ENCODE data around the gene FGF7.
"Not testable (repeated sequence)": the region's sequence is repeated elsewhere in the genome, so short reads cannot be mapped to it uniquely, and the experiment has no call there.

FGF7 gene

DNA sequence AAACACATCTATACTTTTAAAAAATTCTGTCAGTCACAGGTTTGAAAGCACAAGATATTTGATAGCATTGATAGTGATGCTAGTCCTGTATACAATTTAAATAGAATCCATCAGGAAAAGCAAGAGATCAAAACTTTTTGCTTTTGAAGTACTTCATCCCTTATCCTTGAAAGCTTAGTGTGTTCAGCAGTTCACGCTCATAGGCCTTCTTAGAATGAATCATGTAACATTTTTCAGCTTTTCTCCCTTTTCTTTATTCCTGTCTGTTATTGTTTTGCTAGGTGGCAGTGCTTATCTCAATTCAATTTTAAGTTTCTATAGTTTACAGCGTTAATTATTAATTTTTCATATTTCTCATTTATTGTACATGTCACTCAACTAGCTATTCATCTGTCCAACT is 69.1 kb downstream of the FGF7 start:
- in situ Hi-C loops (cut with HindIII; ENCODE audit: low sequenced_read_pairs) = no loop called here

DNA sequence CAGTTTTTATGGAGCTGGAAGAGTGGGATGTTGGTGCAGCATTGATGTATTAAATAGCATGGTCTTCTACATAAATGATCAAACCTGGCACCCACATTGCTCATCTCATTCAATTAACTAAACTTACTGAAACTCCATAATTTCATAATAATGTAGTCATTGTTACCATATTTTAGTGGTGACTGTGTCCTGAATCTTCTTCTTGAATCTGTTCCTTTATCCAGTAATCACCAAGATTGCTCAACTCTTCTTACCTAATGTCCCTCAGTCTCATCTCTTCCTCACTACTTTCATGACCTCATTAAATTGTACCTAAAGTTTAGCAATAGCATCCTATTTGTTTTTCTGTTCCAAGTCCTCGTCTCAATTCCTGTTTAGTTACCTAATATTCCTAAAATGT is 69.8 kb downstream of the FGF7 start:
- in situ Hi-C loops (cut with HindIII; ENCODE audit: low sequenced_read_pairs) = no loop called here

DNA sequence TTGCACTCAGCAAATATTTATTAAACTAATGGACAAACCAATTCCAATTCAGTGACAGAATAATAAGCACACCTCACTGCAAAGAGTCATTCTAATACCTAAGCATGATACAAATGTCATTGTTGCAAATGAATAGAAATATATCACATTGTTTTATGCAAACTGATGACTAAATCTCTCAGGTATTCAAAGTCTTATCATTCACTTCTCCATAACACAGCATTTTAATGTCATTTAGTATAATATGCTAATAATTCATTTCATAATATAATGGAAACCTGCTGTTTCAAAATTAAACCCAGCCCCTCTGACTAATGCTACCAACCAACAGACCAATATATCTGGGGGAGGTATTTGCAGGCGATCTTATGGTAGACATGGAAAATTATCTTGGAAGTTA is 71.8 kb downstream of the FGF7 start:
- in situ Hi-C loops (cut with HindIII; ENCODE audit: low sequenced_read_pairs) = no loop called here

DNA sequence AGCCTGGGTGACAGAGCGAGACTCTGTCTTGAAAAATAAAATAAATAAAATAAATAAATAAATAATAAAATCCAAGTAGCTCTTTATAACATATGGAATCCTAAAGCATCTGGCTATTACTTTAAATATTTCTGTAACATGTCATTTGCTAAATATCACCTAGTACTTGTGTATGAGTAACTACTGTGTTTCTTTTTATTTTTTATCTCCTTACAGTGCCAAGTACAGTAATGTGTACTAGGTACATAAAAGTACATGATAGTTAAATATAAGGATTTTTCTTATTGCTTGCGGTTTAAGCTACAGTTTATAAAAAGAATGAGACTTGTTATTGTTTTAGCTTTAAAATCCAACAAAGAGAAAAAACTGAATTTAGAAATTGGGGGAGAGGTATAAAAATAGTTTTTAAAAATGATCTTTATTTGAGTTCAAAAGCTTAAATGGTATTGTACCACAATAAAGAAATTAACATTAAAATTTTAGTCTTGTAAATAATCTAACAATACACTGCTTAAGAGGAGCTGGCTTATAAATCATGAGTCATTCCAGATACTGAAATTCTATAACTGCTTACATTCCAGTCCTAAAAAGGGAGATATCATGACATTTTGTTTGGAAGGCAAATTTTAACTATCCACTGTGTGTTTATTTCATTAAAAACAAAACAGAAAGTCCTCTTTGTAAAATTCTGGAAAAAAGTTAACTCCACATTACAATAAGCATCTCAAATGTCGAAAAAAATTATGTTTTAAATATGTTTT is 73.1 kb downstream of the FGF7 start:
- in situ Hi-C loops (cut with HindIII; ENCODE audit: low sequenced_read_pairs) = no loop called here

DNA sequence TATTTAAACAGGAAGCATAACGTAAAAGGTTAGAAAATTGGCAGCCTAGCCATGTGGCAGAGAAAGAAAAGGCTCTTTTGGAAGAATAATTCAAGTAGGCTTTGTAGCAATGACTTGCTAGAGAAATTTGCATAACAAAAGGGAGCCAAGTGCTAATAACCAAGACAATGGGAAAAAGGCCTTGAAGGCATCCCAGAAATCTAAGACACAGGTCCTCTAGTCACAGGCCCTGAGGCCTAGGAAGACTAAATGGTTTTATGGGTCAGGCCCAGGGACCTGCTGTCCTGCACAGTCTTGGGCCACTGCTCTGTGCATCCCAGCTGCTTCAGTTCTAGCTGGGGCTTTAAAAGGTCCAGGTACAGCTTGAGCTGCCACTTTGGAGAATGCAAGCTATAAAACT is 78.5 kb downstream of the FGF7 start:
- in situ Hi-C loops (cut with HindIII; ENCODE audit: low sequenced_read_pairs) = no loop called here

DNA sequence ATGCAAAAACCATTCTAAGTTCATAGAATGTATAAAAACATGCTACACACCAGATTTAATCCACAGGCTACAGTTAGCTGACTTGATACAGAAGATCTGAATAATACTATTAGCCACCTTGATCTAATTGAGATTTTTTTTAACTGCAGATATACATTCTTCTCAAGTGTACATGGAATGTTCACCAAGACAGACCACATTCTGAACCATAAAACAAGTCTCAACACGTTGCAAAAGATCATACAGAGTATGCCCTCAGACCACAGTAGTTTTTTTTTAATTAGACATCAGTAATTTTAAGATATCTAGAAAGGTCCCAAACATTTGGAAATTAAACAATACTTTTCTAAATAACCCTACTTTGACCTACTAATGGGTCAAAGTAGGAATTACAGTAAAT is 83.3 kb downstream of the FGF7 start:
- in situ Hi-C loops (cut with HindIII; ENCODE audit: low sequenced_read_pairs) = no loop called here

DNA sequence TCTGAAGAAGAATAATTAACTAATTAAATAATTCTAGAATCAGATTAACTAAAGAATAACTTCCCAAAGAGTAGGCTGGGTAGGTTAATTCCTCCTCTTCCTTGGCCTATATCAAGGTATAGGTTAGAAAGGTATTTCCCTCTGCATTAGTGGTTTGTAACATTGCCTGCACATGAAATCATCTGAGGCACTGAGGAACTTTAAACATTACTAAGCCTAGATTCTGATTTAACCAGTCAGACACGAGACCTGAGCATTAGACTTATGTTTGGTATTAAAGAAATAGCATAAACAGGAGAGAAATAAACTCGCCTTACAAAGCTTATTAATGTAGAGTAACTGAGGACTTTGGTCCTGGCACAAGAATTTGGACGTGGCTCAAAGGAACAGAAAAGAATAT is 84.2 kb downstream of the FGF7 start:
- in situ Hi-C loops (cut with HindIII; ENCODE audit: low sequenced_read_pairs) = no loop called here

DNA sequence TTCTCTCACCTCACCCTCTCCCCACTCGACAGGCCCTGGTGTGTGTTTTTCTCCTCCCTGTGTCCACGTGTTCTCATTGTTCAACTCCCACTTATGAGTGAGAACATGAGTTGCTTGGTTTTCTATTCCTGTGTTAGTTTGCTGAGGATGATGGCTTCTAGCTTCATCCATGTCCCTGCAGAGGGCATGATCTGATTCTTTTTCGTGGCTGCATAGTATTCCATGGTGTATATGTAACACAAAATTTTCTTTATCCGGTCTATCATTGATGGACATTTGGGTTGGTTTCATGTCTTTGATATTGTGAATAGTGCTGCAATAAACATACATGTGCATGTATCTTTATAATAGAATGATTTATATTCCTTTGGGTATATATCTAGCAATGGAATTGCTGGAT is 89.7 kb downstream of the FGF7 start:
- in situ Hi-C loops (cut with HindIII; ENCODE audit: low sequenced_read_pairs) = not testable (repeated sequence)

DNA sequence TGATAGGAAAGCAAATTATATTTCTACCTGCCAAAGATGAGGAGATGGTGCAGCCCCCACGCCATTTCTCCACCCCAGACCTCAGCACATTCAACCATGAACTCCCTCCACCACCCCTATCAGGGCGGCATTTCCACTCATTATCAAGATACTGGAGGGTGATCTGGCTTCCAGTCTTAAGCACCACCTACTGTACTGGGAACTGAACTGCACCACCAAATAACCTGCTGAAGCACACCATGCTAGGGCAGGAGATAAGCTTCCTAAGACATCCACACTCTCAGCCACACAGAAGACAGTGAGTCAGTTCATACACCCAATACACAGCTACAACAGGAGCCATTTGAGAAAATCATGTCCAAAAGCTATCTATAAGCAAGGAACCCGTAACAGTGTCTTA is 98.8 kb downstream of the FGF7 start:
- in situ Hi-C loops (cut with HindIII; ENCODE audit: low sequenced_read_pairs) = no loop called here

DNA sequence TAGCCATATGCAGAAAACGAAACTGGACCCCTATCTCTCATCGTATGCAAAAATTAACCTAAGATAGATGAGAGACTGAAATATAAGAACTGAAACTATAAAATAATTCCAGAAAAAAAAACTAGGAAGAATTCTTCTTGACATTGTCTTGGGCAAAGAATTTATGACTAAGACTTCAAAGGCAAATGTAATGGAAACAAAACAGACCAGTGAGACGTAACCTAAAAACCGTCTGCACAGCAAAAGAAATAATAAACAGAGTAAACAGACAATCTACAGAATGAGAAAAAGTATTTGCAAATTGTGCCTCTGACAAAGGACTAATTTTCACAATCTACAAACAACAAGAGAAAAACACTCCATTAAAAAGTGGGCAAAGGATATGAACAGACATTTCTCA is 105.2 kb downstream of the FGF7 start:
- in situ Hi-C loops (cut with HindIII; ENCODE audit: low sequenced_read_pairs) = no loop called here

DNA sequence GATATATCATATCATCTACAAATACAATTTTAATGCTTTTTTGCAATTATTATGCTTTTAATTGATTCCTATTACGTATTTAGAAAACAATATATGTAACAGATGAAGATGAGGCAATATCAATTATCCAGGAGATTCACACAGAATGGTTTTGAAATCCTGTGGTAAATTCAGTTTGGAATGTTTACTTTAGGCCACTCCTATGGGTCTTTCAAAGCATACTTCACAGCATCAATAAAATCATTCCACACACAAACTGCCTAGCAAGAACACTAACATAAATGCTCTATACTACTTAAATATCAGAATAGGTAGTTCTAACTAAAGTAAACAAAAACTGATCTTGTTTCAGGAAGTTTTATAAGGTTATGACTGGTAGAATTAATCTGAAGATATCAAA is 107.0 kb downstream of the FGF7 start:
- in situ Hi-C loops (cut with HindIII; ENCODE audit: low sequenced_read_pairs) = no loop called here

Measured in DLD1 (cell line).